CD4-positive, alpha-beta memory T cell (primary cell): ENCODE measurements around the gene BASP1. TPM values are rescaled to one million over a fixed set of nuclear protein-coding genes. Genes with fewer than 3 reads are reported as not detected.
"Not testable (repeated sequence)": the region's sequence is repeated elsewhere in the genome, so short reads cannot be mapped to it uniquely, and the experiment has no call there.

ENCODE experiments used
- CTCF ChIA-PET: fragments of 350-600 bp; sonication (Branson Sonifier 250); formaldehyde crosslinking; loops from one replicate; lab custom pipeline; 2021; ENCODE audit warnings: inconsistent platforms; ENCODE audit not compliant: partially characterized antibody; lab: Charles Lee
- POLR2A ChIA-PET: fragments of 350-600 bp; sonication (Branson Sonifier 250); formaldehyde crosslinking; loops from one replicate; lab custom pipeline; 2021; ENCODE audit not compliant: partially characterized antibody; lab: Charles Lee
- DNase-seq, 5 donors: peaks; one replicate each; pipeline versions ENCODE4 v3.0.0 to v3.0.0-alpha.2; 2020 to 2022; ENCODE audit warnings: mixed read lengths in 1 of 5
- H3K27ac ChIP-seq: one replicate; pipeline ENCODE4 v1.7.0; 2013; ENCODE audit warnings: low read depth, low read length
- H3K27me3 ChIP-seq: 2 replicates; pipeline ENCODE4 v1.7.0; 2013; ENCODE audit warnings: mild to moderate bottlenecking, low read length, moderate library complexity; ENCODE audit not compliant: insufficient read depth
- H3K36me3 ChIP-seq: 2 replicates; pipeline ENCODE4 v1.7.0; 2013; ENCODE audit warnings: mild to moderate bottlenecking, low read length, moderate library complexity; ENCODE audit not compliant: insufficient read depth
- H3K4me1 ChIP-seq: 2 replicates; pipeline ENCODE4 v1.7.0; 2013; ENCODE audit warnings: mild to moderate bottlenecking, low read length, moderate library complexity; ENCODE audit not compliant: insufficient read depth
- H3K4me3 ChIP-seq, 2 donors: one replicate each; pipeline ENCODE4 v1.7.0; 2013; ENCODE audit warnings: low read length in 2 of 2, mild to moderate bottlenecking in 1 of 2
- H3K9me3 ChIP-seq, 2 donors: one replicate each; pipeline ENCODE4 v1.7.0; 2013; ENCODE audit warnings: low read length in 2 of 2, control low read depth in 1 of 2; ENCODE audit not compliant: control insufficient read depth in 1 of 2
- H3K27ac Mint-ChIP-seq, 7 donors: one replicate each; pipeline ENCODE4 v1.8.0; 2020 to 2021; ENCODE audit warnings: mixed read lengths in 7 of 7, mild to moderate bottlenecking in 6 of 7, inconsistent platforms in 3 of 7, moderate library complexity in 3 of 7
- H3K27me3 Mint-ChIP-seq, 2 donors: one replicate each; pipeline ENCODE4 v1.8.0; 2020 to 2021; ENCODE audit warnings: mixed read lengths in 2 of 2
- H3K36me3 Mint-ChIP-seq, 2 donors: one replicate each; pipeline ENCODE4 v1.8.0; 2020 to 2021; ENCODE audit warnings: mixed read lengths in 2 of 2, inconsistent platforms in 1 of 2, mild to moderate bottlenecking in 1 of 2
- H3K4me1 Mint-ChIP-seq, 4 donors: one replicate each; pipeline ENCODE4 v1.8.0; 2020 to 2021; ENCODE audit warnings: mixed read lengths in 4 of 4, mild to moderate bottlenecking in 1 of 4
- H3K4me3 Mint-ChIP-seq, 8 donors: one replicate each; pipeline ENCODE4 v1.8.0; 2020 to 2021; ENCODE audit warnings: mixed read lengths in 8 of 8, mild to moderate bottlenecking in 7 of 8, moderate library complexity in 6 of 8, inconsistent platforms in 3 of 8
- H3K9me3 Mint-ChIP-seq, 8 donors: one replicate each; pipeline ENCODE4 v1.8.0; 2020 to 2021; ENCODE audit warnings: mixed read lengths in 8 of 8, mild to moderate bottlenecking in 5 of 8, inconsistent platforms in 3 of 8, moderate library complexity in 1 of 8
- intact Hi-C: fragments of 100-400 bp; cut with micrococcal nuclease; formaldehyde crosslinking; loops from one replicate; pipeline ENCODE4 v1.15.1; 2023
- polyA plus RNA-seq, 2 donors: library from polyadenylated mRNA; unstranded; fragments of 300-500 nt; fragmentation: Illumina TruSeq; gene quantifications; one replicate each; pipeline ENCODE4 v1.2.3, GENCODE V29; 2021
- total RNA-seq, 2 experiments: library from RNA; stranded (reverse); gene quantifications; one replicate each; pipeline ENCODE4 v1.2.3, GENCODE V29; 2021

Gene BASP1
- total and polyA plus RNA-seq, 4 experiments from 2014 or later: 0.10 to 0.90 (median 0.74) TPM

GRCh38 chr5:17239953-17240352, 22.5 kb downstream of the BASP1 start:
- Mint-ChIP-seq H3K4me1 (no peaks in the 10 kb centered on the region), H3K9me3 (peaks cover 0 to 5% (median 2%) of the 10 kb centered on the region in 8 donors), H3K36me3 (peaks cover 0 to 4% of the 10 kb centered on the region in 2 donors), H3K27me3 (no peaks in the 10 kb centered on the region), H3K27ac (no peak overlapping the region), H3K4me3 (no peak overlapping the region)
- H3K9me3 ChIP-seq: no peaks in the 10 kb centered on the region
- DNase-seq: no peak
- POLR2A ChIA-PET: no interaction called here
- no peak overlapping the region for H3K4me3 ChIP-seq
- CTCF ChIA-PET: no interaction called here
- H3K27me3 ChIP-seq: no peaks in the 10 kb centered on the region
- intact Hi-C loops: no loop called here
- H3K36me3 ChIP-seq: no peaks in the 10 kb centered on the region
- no peaks in the 10 kb centered on the region for H3K4me1 ChIP-seq
- no peak overlapping the region for H3K27ac ChIP-seq

DNA sequence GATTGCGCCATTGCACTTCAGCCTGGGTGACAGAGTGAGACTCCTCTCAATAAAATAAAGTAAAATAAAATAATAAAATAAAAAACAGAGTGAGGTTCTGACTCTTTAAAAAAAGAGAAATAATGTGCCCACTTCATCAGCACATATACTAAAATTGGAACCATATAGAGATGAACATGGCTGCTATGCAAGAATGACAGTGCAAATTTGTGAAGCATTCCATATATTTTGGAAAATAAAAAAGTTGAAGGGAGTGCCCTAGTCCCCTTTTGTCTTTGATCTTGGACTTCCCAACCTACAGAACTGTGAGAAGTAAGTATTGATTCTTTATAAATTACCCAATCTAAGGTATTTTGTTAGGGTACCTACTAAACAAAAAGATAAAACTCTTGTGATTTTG, 23.1 kb downstream of the BASP1 start:
- H3K9me3 Mint-ChIP-seq: peaks cover 0 to 5% (median 2%) of the 10 kb centered on the region in 8 donors
- H3K36me3 Mint-ChIP-seq: peaks cover 0 to 4% of the 10 kb centered on the region in 2 donors
- no peak overlapping the region for H3K4me3 ChIP-seq
- H3K36me3 ChIP-seq: no peaks in the 10 kb centered on the region
- H3K4me1 Mint-ChIP-seq: no peaks in the 10 kb centered on the region
- no peak overlapping the region for H3K4me3 Mint-ChIP-seq
- ChIA-PET POLR2A (no interaction called here), CTCF (no interaction called here)
- no peak overlapping the region for H3K27ac Mint-ChIP-seq
- H3K27me3 ChIP-seq: no peaks in the 10 kb centered on the region
- no peaks in the 10 kb centered on the region for H3K27me3 Mint-ChIP-seq
- intact Hi-C loops: no loop called here
- H3K9me3 ChIP-seq: no peaks in the 10 kb centered on the region
- no peaks in the 10 kb centered on the region for H3K4me1 ChIP-seq
- no peak overlapping the region for H3K27ac ChIP-seq
- DNase-seq: no peak

- H3K36me3 ChIP-seq: no peaks in the 10 kb centered on the region
- Mint-ChIP-seq H3K4me3 (no peak overlapping the region), H3K27ac (no peak overlapping the region), H3K36me3 (peaks cover 0 to 4% of the 10 kb centered on the region in 2 donors), H3K27me3 (no peaks in the 10 kb centered on the region), H3K9me3 (peaks cover 0 to 5% (median under 1%) of the 10 kb centered on the region in 8 donors), H3K4me1 (no peaks in the 10 kb centered on the region)
- no peak for DNase-seq
- intact Hi-C loops: no loop called here
- H3K27me3 ChIP-seq: no peaks in the 10 kb centered on the region
- H3K27ac ChIP-seq: no peak overlapping the region
- POLR2A ChIA-PET: no interaction called here
- H3K4me1 ChIP-seq: no peaks in the 10 kb centered on the region
- no peaks in the 10 kb centered on the region for H3K9me3 ChIP-seq
- CTCF ChIA-PET: interaction anchor here (0.6 kb wide), 1 partner anchor 215 kb away, joined by 3 read pairs; no protein-coding TSS in a partner anchor
- no peak overlapping the region for H3K4me3 ChIP-seq
Observed at GRCh38 chr5:17241635-17242034, 24.2 kb downstream of the BASP1 start.

DNA sequence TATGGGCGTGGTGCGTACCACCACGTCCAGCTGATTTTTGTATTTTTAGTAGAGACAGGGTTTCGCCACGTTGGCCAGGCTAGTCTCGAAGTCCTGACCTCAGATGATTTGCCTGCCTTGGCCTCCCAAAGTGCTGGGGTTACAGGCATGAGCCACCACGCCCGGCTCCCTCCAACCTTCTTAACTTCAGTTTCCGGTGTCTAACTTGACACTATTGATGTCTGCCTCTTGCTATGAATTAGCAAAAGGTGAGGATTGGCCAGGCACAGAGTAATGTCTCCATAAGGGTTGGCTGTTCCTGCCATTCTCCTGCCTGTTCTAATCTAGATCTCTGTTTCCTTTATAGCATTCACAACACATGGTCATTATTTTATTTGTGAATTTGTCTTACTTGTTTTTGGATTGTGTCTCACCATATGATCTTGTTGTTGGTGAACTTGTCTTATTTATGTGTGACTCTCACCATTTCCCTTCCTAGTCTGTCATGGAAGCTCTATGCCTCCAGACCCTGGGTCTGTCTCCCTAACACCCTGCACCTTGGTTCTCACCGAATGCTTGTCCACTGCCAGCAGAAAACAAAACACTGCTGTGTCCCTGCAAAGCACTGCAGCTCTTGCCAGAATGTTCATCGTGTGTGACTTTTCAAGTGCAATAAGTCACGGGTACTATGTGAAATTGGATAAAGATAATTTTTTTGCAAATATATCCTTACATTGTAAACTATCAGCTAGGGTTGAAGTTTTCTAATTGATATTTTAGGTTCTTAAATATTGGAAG, 26.0 kb downstream of the BASP1 start:
- no peaks in the 10 kb centered on the region for H3K4me1 Mint-ChIP-seq
- ChIA-PET POLR2A (no interaction called here), CTCF (no interaction called here)
- intact Hi-C loops: no loop called here
- no peak overlapping the region for H3K4me3 Mint-ChIP-seq
- H3K27me3 Mint-ChIP-seq: no peaks in the 10 kb centered on the region
- Histone ChIP-seq H3K27me3 (no peaks in the 10 kb centered on the region), H3K4me1 (no peaks in the 10 kb centered on the region), H3K4me3 (no peak overlapping the region), H3K27ac (no peak overlapping the region), H3K36me3 (no peaks in the 10 kb centered on the region), H3K9me3 (no peaks in the 10 kb centered on the region)
- H3K36me3 Mint-ChIP-seq: peaks cover 0 to 2% of the 10 kb centered on the region in 2 donors
- H3K9me3 Mint-ChIP-seq: peaks cover 0 to 3% (median under 1%) of the 10 kb centered on the region in 8 donors
- no peak for DNase-seq
- H3K27ac Mint-ChIP-seq: no peak overlapping the region

DNA sequence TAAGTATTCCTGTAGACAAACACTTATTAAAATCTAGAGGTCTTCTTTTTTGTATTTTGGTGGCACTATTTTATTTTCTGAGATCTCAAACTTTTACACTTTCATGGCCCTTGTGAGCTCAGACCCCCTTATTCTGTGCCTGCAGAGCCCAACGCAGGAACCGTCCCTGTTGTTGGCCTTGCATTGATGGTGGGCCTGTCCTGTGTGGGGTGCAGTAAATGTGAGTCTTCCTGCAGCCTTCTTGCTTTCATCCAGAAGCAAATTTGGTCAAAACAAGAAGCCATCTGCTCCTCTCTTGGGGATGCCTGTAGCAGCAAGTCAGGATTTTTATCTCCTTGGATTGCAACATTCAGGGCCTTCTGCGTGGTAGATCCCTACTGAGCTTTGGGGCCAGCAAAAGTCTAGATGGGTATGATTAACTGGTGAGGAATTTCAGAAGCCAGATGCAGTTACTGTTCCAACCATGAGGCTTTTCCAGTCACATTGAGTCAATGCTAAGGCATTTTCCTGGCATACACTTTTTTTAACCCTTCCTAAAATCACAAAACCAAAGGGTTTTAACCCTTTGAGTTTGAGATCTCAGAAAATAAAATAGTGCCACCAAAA, 31.7 kb downstream of the BASP1 start:
- no peaks in the 10 kb centered on the region for H3K4me1 Mint-ChIP-seq
- intact Hi-C loops: no loop called here
- H3K4me3 ChIP-seq: no peak overlapping the region
- POLR2A ChIA-PET: no interaction called here
- no peaks in the 10 kb centered on the region for H3K27me3 ChIP-seq
- H3K27ac Mint-ChIP-seq: no peak overlapping the region
- H3K36me3 Mint-ChIP-seq: no peaks in the 10 kb centered on the region
- H3K27me3 Mint-ChIP-seq: no peaks in the 10 kb centered on the region
- no peak overlapping the region for H3K27ac ChIP-seq
- H3K9me3 Mint-ChIP-seq: peaks cover 0 to 9% (median 3%) of the 10 kb centered on the region in 8 donors
- CTCF ChIA-PET: no interaction called here
- H3K4me1 ChIP-seq: no peaks in the 10 kb centered on the region
- H3K4me3 Mint-ChIP-seq: no peak overlapping the region
- no peak for DNase-seq
- no peaks in the 10 kb centered on the region for H3K36me3 ChIP-seq
- H3K9me3 ChIP-seq: no peaks in the 10 kb centered on the region

- H3K4me3 Mint-ChIP-seq, H3K4me3 ChIP-seq, H3K9me3 Mint-ChIP-seq, POLR2A ChIA-PET, H3K4me1 Mint-ChIP-seq, H3K27ac Mint-ChIP-seq, H3K27me3 ChIP-seq, DNase-seq, H3K4me1 ChIP-seq, H3K27ac ChIP-seq, intact Hi-C loops, CTCF ChIA-PET, H3K36me3 Mint-ChIP-seq, H3K36me3 ChIP-seq, H3K9me3 ChIP-seq, H3K27me3 Mint-ChIP-seq: not testable (repeated sequence)
Observed at GRCh38 chr5:17249841-17250240, 32.4 kb downstream of the BASP1 start.

- Mint-ChIP-seq H3K9me3 (peaks cover 0 to 7% (median under 1%) of the 10 kb centered on the region in 8 donors), H3K4me3 (no peak overlapping the region), H3K36me3 (no peaks in the 10 kb centered on the region), H3K27me3 (no peaks in the 10 kb centered on the region), H3K4me1 (no peaks in the 10 kb centered on the region), H3K27ac (no peak overlapping the region)
- no peak overlapping the region for H3K27ac ChIP-seq
- no peaks in the 10 kb centered on the region for H3K27me3 ChIP-seq
- POLR2A ChIA-PET: no interaction called here
- no peaks in the 10 kb centered on the region for H3K4me1 ChIP-seq
- H3K36me3 ChIP-seq: no peaks in the 10 kb centered on the region
- H3K9me3 ChIP-seq: no peaks in the 10 kb centered on the region
- intact Hi-C loops: no loop called here
- CTCF ChIA-PET: no interaction called here
- no peak for DNase-seq
- no peak overlapping the region for H3K4me3 ChIP-seq
Observed at GRCh38 chr5:17252543-17252942, 35.1 kb downstream of the BASP1 start.
